Measurements from ENCODE around the gene H6PD.

The H6PD gene

DNA sequence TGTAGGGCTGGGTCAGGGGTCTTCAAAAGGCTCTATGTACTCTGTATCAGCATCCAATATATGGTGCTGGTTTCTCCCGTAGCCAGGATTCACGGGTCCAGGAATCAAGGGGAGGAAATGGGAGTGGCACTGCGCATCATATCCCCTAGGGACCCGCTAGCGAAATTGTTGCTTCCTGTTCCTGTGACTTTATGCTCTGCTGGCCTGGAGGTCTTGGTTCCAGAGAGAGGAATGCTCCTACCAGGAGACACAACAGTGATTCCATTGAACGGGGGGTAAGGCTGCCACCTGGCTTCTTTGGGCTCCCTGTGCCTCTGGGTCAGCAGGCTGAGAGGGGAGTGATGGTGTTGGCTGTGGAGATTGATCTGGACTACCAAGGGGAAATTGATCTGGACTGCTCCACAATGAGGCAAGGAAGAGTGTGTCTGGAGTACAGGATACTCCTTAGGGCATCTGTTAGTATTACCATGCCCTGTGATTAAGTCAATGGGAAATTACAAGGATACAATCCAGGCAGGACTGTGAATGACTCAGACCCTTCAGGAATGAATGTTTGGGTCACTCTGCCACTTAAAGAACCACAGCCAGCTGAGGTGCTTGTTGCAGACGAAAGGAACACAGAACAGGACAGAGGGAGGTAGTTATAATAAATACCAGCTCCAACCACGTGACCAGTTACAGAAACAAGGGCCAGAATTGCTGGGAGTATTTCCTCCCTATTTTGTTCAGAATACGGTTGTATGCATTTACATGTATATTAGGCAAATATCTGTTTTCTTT is 68.4 kb downstream of the H6PD start (continued):
- TF ChIP-seq ZNF221 (tag by site-specific recombination; IDR thresholded peaks at IDR 0.05; ENCODE audit: borderline replicate concordance), result no peak
- peak; percentile 84 for TF ChIP-seq WT1 (tag by site-specific recombination; IDR thresholded peaks at IDR 0.05)
- TF ChIP-seq, protein P1, sequence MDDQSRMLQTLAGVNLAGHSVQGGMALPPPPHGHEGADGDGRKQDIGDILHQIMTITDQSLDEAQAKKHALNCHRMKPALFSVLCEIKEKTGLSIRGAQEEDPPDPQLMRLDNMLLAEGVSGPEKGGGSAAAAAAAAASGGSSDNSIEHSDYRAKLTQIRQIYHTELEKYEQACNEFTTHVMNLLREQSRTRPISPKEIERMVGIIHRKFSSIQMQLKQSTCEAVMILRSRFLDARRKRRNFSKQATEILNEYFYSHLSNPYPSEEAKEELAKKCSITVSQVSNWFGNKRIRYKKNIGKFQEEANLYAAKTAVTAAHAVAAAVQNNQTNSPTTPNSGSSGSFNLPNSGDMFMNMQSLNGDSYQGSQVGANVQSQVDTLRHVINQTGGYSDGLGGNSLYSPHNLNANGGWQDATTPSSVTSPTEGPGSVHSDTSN (CRISPR knock-in tag; IDR thresholded peaks at IDR 0.05), result no peak
- TF ChIP-seq ZNF266 (tag by site-specific recombination; IDR thresholded peaks at IDR 0.05; ENCODE audit: low read depth), result peak; percentile 98
- TF ChIP-seq, protein P2, sequence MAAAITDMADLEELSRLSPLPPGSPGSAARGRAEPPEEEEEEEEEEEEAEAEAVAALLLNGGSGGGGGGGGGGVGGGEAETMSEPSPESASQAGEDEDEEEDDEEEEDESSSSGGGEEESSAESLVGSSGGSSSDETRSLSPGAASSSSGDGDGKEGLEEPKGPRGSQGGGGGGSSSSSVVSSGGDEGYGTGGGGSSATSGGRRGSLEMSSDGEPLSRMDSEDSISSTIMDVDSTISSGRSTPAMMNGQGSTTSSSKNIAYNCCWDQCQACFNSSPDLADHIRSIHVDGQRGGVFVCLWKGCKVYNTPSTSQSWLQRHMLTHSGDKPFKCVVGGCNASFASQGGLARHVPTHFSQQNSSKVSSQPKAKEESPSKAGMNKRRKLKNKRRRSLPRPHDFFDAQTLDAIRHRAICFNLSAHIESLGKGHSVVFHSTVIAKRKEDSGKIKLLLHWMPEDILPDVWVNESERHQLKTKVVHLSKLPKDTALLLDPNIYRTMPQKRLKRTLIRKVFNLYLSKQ (tag by site-specific recombination; IDR thresholded peaks at IDR 0.05; ENCODE audit: borderline replicate concordance), result no peak
- no peak for TF ChIP-seq KLF8 (tag by site-specific recombination; IDR thresholded peaks at IDR 0.05)
- 0 out of 2 replicates have a peak, but pooled peaks have one; percentile 28 for TF ChIP-seq ZEB2 (tag by site-specific recombination; IDR thresholded peaks at IDR 0.05)
- 0 out of 2 replicates have a peak, but pooled peaks have one; percentile 32 for TF ChIP-seq GLIS1 (tag by site-specific recombination; IDR thresholded peaks at IDR 0.05)
- TF ChIP-seq ZNF629 (tag by site-specific recombination; IDR thresholded peaks at IDR 0.05), result peak; percentile 40; the same call in 1 of the 2 replicates
- no peak for TF ChIP-seq ZBTB8A (tag by site-specific recombination; IDR thresholded peaks at IDR 0.05)
- peak; percentile 99 for TF ChIP-seq ZNF600 (tag by site-specific recombination; IDR thresholded peaks at IDR 0.05)
- no peak for TF ChIP-seq ZNF214 (tag by site-specific recombination; IDR thresholded peaks at IDR 0.05; ENCODE audit: borderline replicate concordance)
- TF ChIP-seq ZNF341 (tag by site-specific recombination; IDR thresholded peaks at IDR 0.05; ENCODE audit: low read depth), result peak; percentile 40; the same call in 1 of the 2 replicates

DNA sequence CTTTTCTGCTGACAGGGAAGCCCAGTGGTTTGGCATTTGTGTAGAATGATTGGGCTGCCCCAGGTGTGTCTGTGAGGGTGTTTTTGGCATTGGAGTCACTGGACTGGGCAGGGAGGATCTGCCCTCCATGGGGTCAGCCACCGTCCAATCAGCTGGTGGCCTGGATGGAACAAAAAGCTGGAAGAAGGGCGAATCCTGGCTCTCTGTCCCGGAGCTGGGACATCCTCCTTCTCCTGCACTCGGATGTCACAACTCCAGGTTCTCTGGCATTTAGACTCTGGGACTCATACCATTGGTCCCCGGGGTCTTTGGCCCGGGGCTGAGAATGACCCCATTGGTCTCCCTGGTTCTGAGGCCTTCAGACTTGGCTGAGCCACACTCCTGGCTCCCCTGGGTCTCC is 69.3 kb downstream of the H6PD start:
- Histone ChIP-seq H3K4me1 (ENCODE audit: control insufficient read depth, insufficient read depth, low read length) (peaks cover 7% of the 10 kb centered on the region; the same call in 1 of the 2 replicates), H3K4me3 (ENCODE audit: low read depth, low read length) (no peak overlapping the region), H3K9me3 (ENCODE audit: control insufficient read depth, insufficient read depth, low read depth, low read length) (no peaks in the 10 kb centered on the region), H3K36me3 (ENCODE audit: control insufficient read depth in 2 of 2, insufficient read depth in 1 of 2, low read length in 2 of 2) (no peaks in the 10 kb centered on the region), H3K27ac (ENCODE audit: extremely low read depth, low read depth, low read length) (no peak overlapping the region)
- POLR2A ChIA-PET, result no interaction called here
- CTCF ChIA-PET, result interaction anchor here (0.5 kb wide), 1 partner anchor 9 kb away, joined by 3 read pairs; no protein-coding TSS in a partner anchor
- TF ChIP-seq ZNF138 (tag by site-specific recombination; IDR thresholded peaks at IDR 0.05; ENCODE audit: borderline replicate concordance) (no peak), YY2 (tag by site-specific recombination; IDR thresholded peaks at IDR 0.05) (no peak), ZNF76 (tag by site-specific recombination; IDR thresholded peaks at IDR 0.05; ENCODE audit: borderline replicate concordance, low read depth) (no peak), ZSCAN23 (tag by site-specific recombination; IDR thresholded peaks at IDR 0.05) (no peak), KLF10 (tag by site-specific recombination; IDR thresholded peaks at IDR 0.05) (no peak), ZNF221 (tag by site-specific recombination; IDR thresholded peaks at IDR 0.05; ENCODE audit: borderline replicate concordance) (no peak), KLF7 (tag by site-specific recombination; IDR thresholded peaks at IDR 0.05; ENCODE audit: borderline replicate concordance) (no peak), GLIS1 (tag by site-specific recombination; IDR thresholded peaks at IDR 0.05) (no peak), ZNF2 (tag by site-specific recombination; IDR thresholded peaks at IDR 0.05) (no peak), ZNF174 (tag by site-specific recombination; IDR thresholded peaks at IDR 0.05) (no peak), ZNF501 (tag by site-specific recombination; IDR thresholded peaks at IDR 0.05) (no peak), ZBTB7A (tag by site-specific recombination; IDR thresholded peaks at IDR 0.05; ENCODE audit: low read depth) (no peak), ZNF623 (tag by site-specific recombination; IDR thresholded peaks at IDR 0.05) (no peak), ZNF843 (tag by site-specific recombination; IDR thresholded peaks at IDR 0.05) (no peak), ZNF311 (tag by site-specific recombination; IDR thresholded peaks at IDR 0.05; ENCODE audit: borderline replicate concordance) (no peak)
- TF ChIP-seq, protein P3, sequence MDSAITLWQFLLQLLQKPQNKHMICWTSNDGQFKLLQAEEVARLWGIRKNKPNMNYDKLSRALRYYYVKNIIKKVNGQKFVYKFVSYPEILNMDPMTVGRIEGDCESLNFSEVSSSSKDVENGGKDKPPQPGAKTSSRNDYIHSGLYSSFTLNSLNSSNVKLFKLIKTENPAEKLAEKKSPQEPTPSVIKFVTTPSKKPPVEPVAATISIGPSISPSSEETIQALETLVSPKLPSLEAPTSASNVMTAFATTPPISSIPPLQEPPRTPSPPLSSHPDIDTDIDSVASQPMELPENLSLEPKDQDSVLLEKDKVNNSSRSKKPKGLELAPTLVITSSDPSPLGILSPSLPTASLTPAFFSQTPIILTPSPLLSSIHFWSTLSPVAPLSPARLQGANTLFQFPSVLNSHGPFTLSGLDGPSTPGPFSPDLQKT (IDR thresholded peaks at IDR 0.05; ENCODE audit: borderline replicate concordance, low read depth, low read length), result no peak
- TF ChIP-seq, protein P4, sequence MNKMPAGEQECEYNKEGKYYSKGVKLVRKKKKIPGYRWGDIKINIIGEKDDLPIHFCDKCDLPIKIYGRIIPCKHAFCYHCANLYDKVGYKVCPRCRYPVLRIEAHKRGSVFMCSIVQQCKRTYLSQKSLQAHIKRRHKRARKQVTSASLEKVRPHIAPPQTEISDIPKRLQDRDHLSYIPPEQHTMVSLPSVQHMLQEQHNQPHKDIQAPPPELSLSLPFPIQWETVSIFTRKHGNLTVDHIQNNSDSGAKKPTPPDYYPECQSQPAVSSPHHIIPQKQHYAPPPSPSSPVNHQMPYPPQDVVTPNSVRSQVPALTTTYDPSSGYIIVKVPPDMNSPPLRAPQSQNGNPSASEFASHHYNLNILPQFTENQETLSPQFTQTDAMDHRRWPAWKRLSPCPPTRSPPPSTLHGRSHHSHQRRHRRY (tag by site-specific recombination; IDR thresholded peaks at IDR 0.05), result no peak
- TF ChIP-seq, protein P5, sequence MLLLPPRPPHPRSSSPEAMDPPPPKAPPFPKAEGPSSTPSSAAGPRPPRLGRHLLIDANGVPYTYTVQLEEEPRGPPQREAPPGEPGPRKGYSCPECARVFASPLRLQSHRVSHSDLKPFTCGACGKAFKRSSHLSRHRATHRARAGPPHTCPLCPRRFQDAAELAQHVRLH (tag by site-specific recombination; IDR thresholded peaks at IDR 0.05), result no peak
- TF ChIP-seq, protein P6, sequence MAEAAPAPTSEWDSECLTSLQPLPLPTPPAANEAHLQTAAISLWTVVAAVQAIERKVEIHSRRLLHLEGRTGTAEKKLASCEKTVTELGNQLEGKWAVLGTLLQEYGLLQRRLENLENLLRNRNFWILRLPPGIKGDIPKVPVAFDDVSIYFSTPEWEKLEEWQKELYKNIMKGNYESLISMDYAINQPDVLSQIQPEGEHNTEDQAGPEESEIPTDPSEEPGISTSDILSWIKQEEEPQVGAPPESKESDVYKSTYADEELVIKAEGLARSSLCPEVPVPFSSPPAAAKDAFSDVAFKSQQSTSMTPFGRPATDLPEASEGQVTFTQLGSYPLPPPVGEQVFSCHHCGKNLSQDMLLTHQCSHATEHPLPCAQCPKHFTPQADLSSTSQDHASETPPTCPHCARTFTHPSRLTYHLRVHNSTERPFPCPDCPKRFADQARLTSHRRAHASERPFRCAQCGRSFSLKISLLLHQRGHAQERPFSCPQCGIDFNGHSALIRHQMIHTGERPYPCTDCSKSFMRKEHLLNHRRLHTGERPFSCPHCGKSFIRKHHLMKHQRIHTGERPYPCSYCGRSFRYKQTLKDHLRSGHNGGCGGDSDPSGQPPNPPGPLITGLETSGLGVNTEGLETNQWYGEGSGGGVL (tag by site-specific recombination; IDR thresholded peaks at IDR 0.05), result no peak
